HG02943 (cell line): ENCODE data around the gene STAT6.

Experiments used
- ATAC-seq: cut with Tn5 transposase; IDR thresholded peaks from one replicate; pipeline ENCODE4 v1.9.1; 2021; ENCODE audit warnings: mild to moderate bottlenecking, low read depth, moderate library complexity; ENCODE audit not compliant: unreplicated experiment

STAT6 gene

GRCh38 chr12:57103856-57104255 lies 7.3 kb downstream of the STAT6 start:
- no peak for ATAC-seq

- no peak for ATAC-seq
These were observed 9.1 kb downstream of the STAT6 start for GRCh38 chr12:57101892-57102695.

GRCh38 chr12:57099766-57100165 lies 11.4 kb downstream of the STAT6 start:
- no peak for ATAC-seq

GRCh38 chr12:57099047-57099714 lies 12.0 kb downstream of the STAT6 start:
- no peak for ATAC-seq

- ATAC-seq = no peak
These were observed 12.6 kb downstream of the STAT6 start for GRCh38 chr12:57098546-57098945.

- ATAC-seq = no peak
These were observed 13.7 kb downstream of the STAT6 start for GRCh38 chr12:57097554-57097835.

- no peak for ATAC-seq
These were observed 14.2 kb downstream of the STAT6 start for GRCh38 chr12:57096748-57097553.

GRCh38 chr12:57096099-57096572 lies 15.0 kb downstream of the STAT6 start:
- no peak for ATAC-seq

- ATAC-seq = no peak
These were observed 15.7 kb downstream of the STAT6 start for GRCh38 chr12:57095440-57095839.

- ATAC-seq = no peak
These were observed 16.7 kb downstream of the STAT6 start for GRCh38 chr12:57094208-57095160.

- ATAC-seq = no peak
These were observed 17.6 kb downstream of the STAT6 start for GRCh38 chr12:57093415-57094207.

GRCh38 chr12:57092876-57093414 lies 18.2 kb downstream of the STAT6 start:
- ATAC-seq = no peak

- no peak for ATAC-seq
These were observed 18.7 kb downstream of the STAT6 start for GRCh38 chr12:57092529-57092862.

GRCh38 chr12:57091638-57092528 lies 19.3 kb downstream of the STAT6 start:
- no peak for ATAC-seq

- no peak for ATAC-seq
These were observed 20.1 kb downstream of the STAT6 start for GRCh38 chr12:57090924-57091637.

- ATAC-seq = no peak
These were observed 20.7 kb downstream of the STAT6 start for GRCh38 chr12:57090490-57090889.
